GM19455 (cell line): Measurements from ENCODE around the gene MAST4.

Source experiments
- ATAC-seq: cut with Tn5 transposase; IDR thresholded peaks from one replicate; pipeline ENCODE4 v1.9.1; 2021; ENCODE audit not compliant: unreplicated experiment

Gene MAST4

DNA sequence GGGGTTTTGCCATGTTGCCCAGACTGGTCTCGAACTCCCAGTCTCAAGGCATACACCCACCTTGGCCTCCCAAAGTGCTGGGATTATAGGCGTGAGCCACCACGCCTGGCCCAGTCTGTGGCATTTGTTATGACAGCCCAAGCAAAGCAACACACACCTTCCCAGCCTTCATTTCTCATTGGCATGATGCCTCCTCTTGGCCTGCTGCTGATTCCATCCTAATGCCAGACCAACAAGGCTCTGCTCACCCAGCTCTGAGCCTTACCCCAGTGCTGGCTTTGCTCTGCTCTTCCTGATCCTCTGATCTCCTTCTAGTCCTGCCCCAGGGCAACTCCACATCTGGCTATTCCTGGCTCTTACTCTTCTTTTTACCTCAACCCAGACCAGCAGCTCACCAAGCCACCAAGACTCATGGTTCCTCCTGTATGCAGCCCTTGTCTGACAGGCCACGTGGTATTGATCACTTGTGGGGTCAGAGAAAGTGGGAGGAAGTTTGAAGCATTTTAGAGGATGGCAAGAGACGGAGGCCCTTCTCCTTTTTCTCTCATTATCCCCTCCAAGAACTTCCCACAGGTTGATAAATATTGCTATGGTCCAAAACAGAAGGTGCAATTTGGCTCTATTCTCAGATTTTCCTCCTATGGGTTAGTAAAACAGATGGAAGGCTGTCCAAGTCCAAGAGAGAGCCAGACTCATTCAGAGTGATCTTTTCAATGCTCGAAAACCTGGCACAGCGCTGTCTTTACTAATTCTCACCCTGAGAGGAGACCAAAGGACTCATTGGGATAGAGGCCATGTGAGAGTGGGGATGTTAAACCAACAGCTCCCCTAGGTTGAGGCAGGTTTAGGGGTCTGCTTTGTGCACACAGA lies 599.4 kb downstream of the MAST4 start:
- peak; percentile 44 for ATAC-seq

DNA sequence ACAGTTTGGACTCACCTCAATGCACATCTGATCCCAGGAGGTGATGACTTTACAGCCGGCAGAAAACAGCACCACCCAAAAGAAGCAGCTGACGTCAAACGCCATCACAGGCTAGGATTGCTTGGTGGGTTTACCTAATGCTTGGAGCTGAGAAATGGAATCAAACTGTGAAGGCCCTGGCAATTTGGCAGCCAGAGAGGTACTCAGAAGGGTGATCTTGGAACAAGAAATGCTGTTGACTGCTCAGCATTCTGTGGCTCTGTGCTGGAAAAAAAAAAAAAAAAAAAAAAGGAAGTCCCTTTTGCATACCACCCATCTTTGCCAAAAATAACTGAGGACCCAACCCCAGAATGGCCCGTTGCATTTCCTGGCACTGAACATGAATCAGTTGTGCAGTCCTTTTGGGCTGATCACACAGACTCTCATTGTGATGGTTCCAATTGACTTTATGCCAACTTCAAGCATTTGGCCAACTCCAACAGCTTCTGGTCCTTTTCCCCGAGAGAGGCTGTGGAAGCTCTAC lies 600.4 kb downstream of the MAST4 start, which contains the start of gene CD180:
Gene CD180, minus strand, starts transcription at position 263 of the 523 bp plus-strand sequence. Its CDS starts 158 bp downstream, at position 105.
- ATAC-seq, result peak; percentile 31

DNA sequence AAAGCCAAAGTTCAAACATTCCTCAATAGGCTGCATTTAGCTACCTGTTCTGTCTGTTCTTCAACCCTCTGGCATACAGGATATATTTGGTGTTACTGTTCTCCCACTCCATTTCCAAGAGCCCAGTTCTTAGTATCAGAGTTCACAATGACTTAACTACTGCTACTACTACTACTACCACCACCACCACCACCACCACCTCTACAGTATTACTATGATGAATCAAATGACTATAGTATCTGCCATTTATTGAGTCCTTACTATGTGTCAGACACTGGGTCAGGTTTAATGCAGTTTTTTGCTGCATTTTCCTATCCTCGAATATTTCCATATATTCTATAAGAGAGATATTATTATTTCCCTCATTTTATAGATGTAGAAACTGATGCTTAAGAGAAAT lies 601.3 kb downstream of the MAST4 start:
- ATAC-seq, result no peak

DNA sequence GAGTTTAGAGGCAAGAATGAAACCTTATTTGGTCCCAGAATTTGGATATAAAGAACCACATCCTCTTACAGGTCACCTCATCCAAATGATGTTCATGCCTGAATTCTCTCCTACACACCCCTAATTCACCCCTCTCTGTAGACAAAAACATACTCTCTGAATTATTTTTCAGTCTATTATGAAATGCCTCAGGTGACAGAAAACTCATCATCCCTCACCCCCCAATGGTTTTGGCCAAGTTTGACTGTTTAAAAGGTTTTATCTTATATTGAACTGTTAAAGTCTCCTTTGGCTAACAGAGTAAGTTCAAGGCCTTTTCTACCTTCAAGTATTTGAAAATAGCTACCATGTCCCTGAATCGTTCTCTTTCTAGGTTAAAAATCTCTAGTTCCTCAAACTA lies 602.7 kb downstream of the MAST4 start:
- no peak for ATAC-seq

DNA sequence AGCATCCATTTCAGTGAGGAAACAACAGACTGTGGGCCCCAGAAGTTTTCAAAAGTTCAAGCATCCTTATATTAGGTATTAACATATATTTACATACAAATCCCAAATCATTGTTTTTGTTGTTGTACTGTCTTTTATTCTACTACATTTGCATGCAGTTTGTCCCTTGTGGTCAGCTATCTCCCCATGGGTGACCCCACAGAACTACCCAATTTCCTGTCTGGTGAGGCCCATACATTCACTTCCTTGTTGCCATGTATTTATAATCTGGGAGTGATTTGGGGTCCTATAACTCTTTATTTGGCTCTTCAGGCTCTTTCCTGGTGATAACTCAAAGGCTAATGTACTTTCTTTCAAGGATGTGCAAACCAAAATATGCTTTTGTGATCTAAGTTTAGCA lies 603.7 kb downstream of the MAST4 start:
- no peak for ATAC-seq

DNA sequence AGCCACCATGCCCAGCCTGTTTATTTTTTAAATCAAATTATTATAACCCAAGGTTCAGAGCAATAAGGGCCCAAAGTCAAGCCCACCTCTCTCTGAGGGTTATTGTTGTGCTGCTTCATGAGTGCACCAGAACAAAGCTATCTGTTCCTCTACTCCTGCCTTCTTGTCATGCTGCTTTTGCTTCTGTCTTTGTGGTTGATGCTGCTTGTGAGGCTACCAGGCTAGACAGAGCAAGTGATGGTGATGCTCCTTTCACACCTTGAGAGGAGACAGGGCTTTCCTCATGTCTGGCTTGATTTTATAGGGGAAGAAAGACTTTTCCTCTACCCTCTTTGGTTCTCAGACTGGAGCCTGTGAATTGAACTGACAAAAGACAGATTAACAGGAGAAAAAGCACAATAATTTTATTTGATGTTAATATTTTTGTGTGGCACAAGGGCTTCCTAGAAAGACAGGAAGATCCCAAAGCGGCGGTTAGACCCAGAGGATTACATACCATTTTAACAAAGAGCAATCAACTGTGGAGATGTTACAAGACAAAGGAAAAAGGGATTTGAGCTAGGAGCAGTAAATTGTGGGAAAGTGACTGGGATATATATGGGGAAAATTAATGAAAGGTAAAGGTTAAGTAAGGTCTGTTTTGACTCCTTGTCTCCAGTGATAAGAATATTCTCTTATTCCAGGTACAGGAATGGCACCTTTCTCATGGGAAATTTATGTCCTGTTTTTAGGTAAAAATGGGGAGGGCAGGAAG lies 604.8 kb downstream of the MAST4 start:
- no peak for ATAC-seq

DNA sequence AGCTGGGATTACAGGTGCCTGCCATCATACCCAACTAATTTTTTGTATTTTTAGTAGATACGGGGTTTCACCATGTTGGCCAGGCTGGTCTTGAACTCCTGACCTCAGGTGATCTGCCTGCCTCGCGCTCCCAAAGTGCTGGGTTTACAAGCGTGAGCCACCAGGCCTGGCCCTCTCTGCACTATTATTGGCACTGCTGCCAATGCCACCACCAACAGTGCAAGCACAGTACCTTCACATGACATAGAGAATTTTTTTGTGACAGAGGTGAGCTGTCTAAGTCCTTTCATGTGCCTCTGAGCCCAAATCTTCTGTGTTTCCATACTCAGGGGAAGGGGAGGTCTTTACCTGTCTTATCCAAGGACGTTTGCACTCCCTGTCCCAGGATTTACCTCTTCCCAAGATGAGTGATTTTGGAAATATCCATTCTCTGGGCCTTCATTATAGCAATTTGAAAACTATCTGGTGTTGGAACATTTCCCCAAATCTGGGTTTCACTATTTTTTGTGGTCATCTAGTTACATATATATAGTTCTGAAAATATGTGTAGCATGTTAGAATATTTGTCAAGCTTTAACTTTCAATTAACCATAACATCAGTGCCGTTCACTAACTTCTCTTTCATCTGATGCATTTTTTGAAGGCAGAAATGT lies 605.8 kb downstream of the MAST4 start:
- ATAC-seq, result no peak

DNA sequence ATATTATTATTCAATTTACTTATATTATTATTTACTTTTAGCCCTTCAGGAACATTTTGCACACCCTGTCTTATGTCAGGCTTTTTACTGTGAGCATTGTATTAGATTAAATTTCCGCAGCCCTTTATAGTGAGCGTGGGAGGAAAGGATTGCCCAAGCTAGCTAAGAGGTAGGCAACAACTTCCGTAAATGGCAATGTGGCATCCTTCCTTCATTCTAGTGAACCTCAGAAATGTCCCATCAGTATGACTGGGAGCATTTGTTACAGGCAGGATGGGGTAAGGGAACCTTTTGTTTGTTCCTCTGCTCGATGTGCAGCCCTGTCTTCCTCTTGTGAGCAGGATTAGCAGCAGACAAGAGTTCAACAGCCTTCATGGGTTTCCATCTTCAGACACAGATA lies 606.6 kb downstream of the MAST4 start:
- ATAC-seq, result no peak

DNA sequence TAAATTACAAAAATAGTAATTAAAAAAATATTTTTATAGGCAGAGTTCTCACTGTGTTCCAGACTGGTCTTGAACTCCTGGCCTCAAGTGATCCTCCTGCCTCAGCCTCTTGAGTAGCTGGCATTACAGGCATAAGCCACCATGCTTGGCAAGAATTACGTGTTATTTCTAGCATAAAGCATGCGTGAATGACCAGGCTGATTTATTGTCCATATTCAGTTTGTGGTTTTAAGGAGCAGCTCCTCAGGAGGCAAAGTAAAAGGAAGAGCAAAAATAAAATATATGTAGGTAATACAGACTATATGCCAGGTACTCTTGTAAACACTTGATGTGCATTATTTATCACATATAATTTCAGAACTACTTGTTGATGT lies 607.5 kb downstream of the MAST4 start:
- ATAC-seq, result no peak

DNA sequence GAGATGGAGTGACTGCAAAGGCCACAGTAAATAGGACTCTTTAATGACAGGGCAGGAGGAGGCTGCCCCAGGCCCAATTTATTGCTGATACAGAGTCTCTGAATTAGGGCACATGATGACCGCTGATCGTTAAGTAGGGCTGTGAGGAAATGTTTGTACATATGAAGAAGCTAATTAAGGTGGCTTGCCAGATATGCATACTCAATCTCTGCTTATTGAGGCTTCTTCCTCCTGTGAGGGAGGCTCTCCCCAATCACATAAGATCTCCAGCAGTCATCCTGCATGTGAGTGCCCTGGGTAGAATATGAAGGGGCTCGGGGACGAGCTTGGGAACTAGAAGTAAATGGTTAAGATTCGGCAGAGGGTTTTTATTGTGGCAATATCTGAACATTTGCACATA lies 608.6 kb downstream of the MAST4 start:
- ATAC-seq, result no peak

DNA sequence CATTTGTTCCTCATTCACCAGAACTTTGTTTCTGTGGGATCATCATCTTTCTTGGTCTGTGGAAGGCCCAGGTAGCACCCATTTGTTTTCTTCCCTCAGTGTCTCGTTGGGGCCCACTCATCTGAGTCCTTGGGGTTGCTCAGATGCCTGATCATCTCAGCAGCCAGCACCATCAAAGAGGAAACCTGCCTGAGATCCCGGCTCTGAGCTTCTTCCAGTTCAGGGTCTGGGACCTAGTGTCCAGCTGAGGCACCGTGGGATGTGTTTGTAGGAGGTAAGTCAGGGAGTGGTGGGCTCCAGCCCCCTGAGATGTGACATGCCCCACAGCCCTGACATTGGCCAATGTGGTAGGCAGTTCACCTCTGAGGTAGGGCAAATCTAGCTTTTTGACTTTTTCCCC lies 609.8 kb downstream of the MAST4 start:
- no peak for ATAC-seq

DNA sequence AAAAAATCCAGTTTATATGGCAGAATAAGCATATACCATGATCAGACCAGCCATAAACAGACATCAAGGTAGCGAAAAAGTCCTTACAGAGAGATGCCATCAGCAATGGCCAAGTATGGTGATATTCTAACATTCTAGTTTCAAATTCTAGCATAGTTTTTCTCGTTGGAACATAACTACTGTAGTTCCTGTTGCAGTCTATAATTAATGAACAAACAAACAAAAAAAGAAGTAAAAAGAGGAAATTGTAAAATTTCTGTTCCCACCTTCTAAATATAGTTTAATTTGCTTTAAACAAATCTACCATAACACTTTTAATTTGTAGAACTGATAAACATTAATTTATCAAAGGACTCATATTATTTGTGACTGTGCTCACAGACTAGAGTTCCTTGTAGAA lies 610.3 kb downstream of the MAST4 start:
- peak; percentile 39 for ATAC-seq

DNA sequence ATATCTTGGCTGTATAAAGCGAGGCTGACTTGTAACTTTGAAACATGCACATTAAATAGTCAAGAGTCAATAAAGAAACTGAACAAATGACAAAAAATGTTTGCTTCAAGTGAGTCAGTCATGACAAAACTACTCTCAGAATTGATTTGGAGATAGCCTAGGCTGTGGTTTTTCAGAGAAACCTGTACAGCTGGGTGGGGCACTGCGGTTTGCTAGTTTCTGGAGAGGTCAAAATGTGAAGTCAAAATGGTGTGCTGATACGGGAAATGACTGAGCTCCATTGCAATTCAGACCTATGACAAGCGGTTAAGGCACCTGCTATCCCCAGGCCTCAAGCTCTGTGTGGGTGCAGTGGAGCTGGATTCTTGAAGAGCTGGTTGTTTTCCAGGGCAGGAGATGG lies 610.7 kb downstream of the MAST4 start:
- ATAC-seq, result peak; percentile 83

DNA sequence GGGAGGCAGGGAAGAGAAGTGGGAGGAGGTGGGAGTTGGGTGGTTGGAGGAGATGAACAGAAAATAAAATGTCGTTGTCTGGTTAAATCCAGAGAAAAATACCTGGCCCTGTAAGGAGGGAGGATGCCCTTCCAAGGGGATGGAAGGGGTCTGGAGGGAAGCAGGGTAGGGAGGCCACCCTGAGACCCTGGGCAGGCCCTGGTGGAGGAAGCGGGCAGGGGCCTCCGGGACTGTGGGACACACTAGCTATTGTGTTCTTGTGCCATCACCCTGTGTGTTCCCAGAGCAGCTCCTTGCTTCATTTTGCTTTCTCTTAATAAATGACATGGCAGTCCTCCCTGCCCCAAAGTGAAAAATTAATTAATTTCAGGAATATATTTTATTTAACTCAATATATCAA lies 612.2 kb downstream of the MAST4 start:
- no peak for ATAC-seq

DNA sequence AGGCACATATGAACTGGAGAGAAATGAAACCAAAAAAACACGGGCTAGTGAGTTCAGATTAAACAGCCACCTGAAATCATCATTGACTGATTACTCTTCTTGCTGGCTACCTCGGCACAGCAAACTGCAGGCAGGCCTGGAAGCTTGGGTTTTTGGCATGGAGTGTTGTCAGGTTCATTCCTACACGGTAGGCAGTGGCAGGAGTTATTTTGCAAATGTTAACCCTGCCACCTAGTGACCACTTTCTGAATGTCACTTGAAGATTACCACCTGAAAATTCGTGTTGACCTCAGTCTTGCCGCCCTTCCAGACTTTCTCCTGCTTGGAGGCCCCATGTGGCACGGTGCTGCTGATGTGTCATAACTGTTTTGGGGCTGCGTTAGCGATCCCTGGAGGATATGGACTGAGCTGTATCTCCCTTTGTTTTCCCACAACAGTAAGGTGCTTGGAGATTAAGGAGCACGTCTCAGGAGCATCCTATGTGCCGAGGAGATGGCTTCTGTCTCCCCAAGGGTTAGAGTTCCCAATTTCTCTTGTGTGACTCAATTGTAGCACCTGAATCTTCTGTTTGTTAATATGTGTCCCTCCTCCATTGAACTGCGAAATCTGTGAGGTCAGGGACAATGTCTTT lies 613.1 kb downstream of the MAST4 start:
- ATAC-seq, result peak; percentile 16

DNA sequence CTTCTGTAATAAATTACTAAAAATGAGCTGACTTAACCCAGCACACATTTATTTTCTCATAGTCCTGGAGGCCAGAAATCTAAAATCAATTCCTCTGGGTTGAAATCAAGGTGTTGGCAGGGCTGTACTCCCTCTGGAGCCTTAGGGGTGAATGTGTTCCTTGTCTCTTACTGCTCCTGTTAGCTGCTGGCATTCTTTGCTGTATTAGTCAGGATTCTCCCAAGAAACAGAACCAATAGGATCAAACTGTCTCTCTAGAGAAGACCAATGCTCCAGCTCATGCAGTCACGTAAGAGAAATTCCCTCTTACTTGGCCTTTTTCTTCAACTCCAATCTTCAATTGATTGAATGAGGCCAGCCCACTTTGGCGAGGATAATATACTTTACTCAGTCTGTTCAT lies 615.7 kb downstream of the MAST4 start:
- no peak for ATAC-seq

DNA sequence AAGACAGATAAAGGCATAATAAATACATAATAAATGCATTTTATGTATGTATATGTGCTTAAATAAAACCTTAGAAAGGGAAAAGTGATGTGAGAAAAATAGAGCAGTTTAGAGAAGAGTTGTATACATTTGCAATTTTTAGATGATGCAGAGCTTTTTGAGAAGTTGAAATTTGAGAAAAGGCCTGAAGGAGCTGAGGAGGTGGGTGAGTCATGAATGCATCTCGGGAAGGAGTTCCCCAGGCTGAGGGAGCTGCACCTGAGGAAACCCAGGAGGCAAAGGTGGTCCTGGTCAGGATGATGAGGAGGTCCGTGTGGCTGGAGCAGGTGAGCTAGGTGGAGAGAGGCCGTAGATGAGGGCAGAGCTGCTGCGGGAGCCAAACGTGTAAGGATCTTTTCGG lies 617.8 kb downstream of the MAST4 start:
- ATAC-seq, result no peak

DNA sequence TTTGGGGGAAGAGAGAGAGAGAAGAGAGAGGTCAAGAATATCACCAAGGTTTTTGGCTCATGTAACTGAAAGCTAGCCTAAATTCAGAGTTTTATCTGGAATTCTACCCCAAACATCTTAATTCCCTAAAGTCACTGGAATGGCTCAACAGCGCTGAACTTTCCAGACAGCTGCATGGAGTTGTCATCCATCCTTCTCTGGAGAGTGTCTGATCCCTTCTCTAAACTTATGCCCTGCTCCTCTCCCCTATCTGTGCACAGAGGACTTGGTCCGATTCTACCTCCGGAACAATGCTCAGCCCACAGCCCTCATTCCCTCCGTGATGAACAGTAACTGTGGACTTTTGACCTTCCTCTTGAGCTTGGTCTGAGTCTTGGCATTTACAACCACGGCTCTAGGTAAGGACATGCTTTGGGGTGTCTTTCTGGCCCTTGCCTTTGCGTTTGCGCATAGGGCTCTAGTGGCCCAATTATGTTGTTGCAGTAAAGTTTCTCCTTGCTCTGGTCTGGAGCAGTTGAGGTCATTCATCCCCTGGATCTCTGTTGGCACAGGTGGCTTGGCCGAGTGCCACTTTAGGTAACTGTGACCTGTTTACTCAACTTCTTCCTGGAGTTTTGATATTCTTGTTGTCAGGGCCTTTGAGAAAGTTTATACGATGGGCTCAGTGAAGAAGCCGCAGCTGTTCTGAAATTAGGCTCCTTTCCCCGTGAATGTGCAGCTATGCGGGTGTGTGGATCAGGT lies 618.7 kb downstream of the MAST4 start:
- no peak for ATAC-seq

DNA sequence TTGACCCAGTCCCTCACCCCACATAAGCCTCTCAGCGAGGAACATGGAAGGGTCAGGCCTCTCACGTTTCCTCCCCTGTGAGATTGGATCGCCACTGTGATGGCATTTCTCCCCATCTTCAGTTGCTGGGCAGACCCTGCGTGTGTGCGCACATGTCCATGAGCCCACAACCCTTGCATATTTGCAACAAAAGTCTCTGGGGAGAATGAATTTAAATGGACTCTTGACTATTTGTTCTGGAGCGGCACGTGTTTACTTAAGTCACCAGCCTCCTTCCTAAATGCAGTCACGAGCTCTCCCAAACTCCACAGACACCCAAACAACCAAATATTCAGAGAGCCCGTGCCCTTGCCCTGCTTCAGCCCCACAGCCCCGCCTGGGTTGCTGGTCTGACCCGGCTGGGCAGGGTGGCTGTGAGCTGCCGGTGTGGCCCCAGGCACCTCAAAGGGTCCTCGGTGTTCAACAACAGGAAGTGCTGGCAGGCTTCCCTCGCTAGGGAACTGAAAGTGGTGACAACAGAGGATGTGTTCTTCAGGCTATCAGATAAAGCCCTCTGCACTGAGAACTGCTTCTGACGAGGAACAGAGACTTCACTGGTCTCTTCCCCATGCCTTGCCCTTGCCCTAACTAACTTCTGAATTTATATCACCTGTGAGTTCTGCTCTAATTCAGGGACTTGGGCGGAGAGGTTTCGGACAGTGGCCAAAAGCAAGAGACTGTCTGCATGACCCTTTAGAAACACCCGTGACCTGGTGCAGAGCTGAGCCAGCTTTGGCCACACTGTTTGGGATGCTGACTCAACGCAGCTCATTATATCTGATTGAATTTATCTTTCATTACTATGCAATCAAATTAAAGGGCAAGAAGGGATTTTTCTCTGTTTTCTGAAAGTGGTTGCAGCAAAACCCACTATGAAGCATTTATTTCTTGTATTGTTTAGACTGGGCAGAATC lies 619.6 kb downstream of the MAST4 start:
- ATAC-seq, result peak; percentile 99
